Stimulated activated CD4-positive, alpha-beta T cell treated with anti-CD3 and anti-CD28 coated beads, Interleukin-4, amount 100 ng/mL, for 24 hours (primary cell): ENCODE results near the gene CLIC5.

ENCODE experiments used
- DNase-seq: peaks from one replicate; pipeline ENCODE4 v3.0.0-alpha.2; 2020

The CLIC5 gene

DNA sequence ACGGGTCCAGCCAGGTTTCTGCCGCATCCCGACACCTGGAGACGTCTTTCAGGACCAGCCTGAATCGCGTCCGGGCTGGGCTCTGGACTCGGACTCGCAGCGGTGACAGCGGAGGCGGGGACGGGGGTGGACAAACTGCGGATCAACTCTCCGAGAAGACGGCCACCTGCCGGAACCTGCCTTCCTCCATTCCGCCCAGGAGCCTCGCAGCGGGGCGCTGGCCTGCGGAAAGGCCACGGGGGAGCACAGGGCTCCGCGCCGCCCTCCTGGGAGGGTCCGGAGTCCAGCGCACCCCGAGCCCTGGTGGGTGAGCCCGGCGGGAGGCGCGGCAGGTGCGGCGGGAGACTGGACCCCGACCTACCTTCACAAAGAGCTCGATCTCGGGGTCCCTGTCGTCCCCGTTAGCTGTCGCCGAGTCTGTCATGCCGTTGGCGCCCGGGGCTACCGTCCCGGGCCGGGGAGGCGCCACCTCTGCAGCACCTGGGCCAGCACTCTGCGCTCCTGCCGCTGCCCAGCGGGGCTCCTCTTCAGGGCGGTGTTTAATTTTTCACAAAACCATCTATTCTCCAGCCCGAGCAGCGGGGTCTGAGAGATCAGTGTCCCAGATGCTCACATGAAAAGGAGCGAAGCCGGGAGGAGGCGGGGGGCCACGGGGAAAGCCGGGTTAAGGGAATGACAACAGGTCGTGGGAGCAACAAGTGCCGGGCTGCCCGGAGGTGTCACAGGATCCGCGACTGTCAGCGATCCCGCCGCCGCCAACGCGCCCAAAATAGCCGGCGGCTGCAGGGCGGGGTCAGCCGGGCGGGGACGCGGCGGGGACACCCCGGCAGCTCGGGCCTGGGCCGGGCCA is at the start of gene CLIC5:
Gene CLIC5 (minus strand): TSS at position 742 of the 850 bp plus-strand sequence. CDS start 318 bp downstream, at position 424.
- DNase-seq, result peak; percentile 23

GRCh38 chr6:46062991-46063390 is 47.3 kb upstream of the CLIC5 start:
- no peak for DNase-seq

- no peak for DNase-seq
Observed at GRCh38 chr6:46062312-46062711, 46.7 kb upstream of the CLIC5 start.

DNA sequence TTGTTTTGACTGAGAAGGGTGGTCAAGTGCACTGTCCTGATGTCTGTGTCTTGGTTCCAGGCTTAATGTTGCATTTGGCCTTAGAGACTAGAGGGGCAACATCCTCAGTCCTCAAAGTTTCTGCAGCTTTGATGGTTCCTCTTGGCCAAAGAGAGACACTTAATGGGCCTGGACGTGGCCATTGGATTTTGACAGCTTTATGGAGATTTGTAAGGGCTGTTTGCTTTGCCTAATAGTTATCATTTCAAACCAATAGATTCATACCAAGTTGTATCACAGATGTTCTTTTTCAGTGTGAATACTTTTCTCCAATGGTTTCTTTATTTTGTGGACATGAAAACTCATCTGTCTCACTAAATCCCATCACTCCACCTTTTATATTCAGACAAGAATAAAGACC is 45.8 kb upstream of the CLIC5 start:
- no peak for DNase-seq

DNA sequence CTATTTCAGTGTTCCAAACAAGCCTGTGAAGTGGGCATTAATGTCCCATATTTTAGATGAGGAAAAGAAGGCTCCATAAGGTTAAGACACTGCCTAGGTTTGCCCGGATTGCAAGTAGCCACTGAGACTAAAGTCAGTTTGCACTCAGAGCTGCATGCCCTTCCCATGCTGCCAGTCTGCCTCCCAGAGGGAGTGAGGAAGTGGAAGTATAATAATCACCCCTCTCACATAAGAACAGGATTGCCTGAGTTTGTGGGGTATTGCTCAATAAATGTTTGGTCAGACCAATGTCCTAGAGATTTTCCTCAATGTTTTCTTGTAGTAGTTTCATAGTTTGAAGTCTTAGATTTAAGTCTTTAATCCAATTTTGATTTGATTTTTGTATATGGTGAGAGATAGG is 43.9 kb upstream of the CLIC5 start:
- no peak for DNase-seq

DNA sequence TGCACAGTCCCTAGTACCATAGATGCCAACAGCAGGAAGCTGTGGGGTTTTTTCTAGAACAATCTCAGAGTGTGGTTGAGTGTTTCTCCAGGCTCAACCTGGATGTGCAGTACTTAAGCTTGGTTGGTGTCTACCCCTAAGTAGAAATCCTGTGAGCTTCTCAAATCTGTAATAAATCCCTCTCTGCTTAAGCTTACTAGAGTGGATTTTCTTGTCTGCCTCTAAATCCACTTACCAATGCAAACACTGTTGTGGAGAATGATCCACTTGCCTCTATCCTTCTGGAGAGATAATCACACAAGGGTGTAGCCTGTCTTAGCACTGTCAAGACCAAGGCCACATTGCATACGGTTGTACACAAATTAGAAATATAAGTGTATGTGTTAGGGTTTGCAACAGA is 43.3 kb upstream of the CLIC5 start:
- no peak for DNase-seq

DNA sequence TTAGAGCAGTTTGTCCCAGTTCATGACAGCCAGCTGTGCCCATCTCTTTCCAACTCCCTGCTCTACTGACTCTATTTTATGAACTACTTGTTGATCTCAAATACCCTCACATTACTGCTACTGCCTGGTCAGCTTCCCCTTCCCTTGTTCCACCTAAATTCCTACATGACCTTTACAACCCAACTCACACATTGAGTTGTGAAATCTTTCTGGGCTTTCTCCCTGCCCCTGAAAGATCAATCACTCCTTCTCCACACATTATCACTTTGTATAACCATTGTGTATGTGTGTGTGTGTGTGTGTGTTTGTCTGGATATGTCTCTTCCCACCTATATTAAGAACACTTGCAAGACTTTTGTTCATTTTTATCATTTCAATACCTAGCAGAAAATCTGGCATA is 42.1 kb upstream of the CLIC5 start:
- DNase-seq, result no peak

- no peak for DNase-seq
Observed at GRCh38 chr6:46056906-46057529, 41.4 kb upstream of the CLIC5 start.

DNA sequence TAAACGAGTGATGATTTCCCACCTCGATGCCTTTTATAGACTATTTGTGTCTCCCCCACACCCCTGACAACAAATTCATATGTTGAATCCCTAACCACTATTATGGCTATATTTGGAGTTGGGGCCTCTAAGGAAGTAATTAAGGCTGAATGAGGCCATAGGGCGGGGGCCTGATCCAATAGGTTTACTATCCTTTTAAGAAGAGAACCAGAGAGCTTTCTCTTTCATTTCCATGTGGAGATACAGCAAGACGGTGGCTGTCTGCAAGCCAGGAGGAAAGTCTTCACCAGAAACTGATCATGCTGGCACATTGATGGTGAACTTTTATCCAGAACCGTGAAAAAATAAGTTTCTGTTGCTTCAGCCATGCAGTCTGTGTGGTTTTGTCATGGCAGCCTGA is 38.9 kb upstream of the CLIC5 start:
- no peak for DNase-seq

GRCh38 chr6:46053039-46053933 is 37.6 kb upstream of the CLIC5 start:
- DNase-seq, result no peak

DNA sequence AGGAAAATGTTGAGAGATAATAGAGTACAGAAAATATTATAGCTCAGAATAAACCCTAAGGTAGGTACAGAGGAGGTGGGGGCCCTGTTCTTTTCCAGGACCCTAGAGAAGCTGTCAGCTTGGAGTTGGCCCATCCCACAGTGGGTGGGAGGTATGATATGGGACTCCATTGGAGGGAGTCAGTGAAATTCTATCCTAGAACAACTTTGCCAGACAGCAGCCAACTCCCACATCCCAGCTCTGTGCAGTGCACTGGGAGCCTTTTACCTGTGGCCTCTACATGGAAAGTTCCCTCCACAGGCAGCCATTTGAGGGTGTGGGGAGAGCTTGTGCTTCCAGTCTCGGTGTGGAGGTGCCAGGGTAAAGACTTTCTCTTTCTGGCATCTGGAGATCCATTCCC is 36.8 kb upstream of the CLIC5 start:
- no peak for DNase-seq

DNA sequence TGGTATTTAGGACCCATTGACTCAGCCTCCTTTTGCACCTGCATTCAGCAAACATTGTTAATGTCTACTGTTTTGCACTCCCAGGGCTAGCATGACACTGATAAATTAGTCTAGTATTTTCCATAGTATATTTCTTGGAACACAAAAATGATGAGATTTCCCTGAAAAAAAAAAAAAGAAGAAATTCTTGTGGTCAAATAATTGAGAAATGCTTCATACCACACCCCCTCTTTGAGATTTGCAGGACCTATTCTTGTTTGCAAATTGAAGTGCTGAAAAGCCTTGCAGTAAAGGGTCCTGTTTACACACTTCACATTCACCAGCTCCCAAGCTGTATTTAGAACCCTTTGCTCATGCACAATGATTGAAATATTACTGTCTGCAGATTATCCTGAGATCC is 36.3 kb upstream of the CLIC5 start:
- DNase-seq, result no peak

DNA sequence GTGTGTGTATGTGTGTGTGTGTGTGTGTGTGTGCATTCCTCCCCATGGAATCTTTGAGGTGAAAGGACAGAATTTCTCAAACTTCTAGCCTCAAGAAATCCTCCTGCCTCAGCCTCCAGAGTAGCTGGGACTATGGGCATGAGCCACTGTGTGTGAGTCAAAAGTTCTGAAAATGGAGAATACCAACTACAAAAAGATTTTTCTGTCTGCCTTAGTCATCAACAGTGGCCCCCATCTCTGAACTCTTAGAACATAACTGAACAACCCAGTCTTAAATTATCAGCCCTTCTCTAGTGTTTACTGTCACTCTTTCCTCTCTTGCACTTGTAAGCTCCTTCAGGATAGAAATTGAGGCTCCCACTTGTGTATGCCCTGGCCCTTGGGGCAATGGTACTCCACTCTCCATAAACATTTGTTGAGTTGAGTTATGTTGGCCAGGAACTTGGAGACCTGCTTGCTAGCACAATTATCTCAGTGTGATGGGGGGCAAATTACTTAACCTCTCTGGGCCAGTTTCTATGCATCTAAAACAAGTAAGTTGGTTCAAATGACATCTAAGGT is 35.3 kb upstream of the CLIC5 start:
- no peak for DNase-seq

DNA sequence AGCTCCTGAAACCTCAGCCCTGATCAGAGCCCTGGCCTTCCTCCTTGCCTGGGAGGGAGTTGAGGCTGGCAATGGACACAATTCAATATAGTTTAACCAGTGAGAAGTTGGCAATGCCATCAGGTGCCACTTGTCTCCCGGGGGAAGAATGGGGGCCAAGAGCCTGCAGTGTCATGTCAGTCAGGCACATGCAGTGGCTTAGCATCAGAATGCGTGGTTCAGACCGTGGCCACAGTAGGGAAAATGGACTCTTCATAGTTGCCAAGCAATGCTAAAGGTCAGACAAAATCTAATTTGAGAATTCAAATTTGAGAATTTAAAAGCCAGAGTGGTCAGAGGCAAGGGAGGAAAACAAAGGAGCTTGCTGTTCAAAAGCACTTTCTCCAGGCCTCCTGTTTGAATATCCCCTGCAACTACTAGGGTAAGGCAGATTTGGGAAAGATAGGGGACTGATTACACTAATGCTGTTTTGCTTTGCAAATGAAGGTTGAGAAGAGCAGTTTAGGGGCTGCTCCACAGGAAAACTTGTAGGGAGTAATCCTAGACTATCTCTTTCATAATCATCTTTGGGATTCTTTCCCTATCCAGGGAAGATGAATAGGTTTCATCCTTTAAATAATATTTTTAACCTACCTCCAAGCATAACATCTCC is 33.1 kb upstream of the CLIC5 start:
- no peak for DNase-seq

DNA sequence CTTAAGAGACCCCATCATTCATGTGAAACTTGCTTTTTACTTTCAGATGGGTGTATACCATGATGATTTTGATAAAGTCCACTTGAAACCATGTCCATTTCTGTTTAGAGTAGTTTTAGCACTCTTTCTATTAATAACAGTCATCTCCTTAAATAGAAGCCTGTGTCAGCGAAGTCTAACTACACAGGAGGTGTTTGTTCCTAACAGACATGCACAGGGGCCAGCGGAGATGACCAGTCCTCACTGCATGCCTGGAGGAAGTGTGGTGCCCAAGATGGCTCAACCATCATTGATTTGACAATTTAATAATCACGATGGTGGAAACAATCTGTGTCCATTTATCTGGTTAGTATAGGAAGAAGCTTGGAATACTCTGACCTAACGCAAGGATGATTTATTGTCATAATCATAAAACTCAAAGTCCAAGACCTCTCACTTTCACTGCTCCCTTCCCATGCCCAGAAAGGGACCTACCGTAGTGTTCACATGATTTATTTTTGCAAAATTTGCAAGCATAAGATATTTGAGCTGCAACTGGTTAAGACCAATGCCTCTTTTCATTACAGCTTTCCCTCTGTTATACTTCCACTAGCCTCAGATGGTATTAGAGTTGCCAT is 31.0 kb upstream of the CLIC5 start:
- DNase-seq, result no peak

GRCh38 chr6:46044881-46045617 is 29.4 kb upstream of the CLIC5 start:
- DNase-seq, result no peak

DNA sequence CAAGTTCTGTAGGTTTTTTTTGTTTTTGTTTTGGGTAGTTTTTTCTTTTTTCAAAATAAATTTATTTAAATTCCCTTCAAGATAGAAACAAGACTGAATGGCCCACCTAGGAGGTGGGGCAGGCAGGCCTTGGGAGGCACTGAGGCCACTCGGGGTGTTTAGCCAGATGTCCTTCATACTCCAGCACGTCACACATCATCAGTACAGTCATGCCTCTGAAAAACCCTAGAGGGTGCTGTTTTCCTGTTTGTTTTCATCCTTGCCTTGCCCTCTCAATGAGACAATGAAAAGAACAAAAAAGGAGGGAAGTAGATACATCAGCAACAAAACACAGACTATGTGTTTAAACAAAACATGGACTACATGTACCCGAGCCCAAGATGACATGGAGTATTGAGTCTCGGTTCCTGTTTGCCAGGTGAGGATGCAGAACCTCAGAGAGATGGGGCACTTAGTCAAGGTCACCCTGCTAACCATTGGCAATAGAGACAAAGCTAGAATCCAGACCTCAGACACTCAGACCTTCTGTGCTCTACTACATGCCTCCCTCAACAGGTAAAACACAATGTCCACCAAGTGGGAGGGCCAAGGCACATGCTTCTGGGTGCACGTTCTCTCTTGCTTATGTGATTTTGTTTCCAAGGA is 26.8 kb upstream of the CLIC5 start:
- no peak for DNase-seq

GRCh38 chr6:46040288-46040687 is 24.6 kb upstream of the CLIC5 start:
- no peak for DNase-seq

DNA sequence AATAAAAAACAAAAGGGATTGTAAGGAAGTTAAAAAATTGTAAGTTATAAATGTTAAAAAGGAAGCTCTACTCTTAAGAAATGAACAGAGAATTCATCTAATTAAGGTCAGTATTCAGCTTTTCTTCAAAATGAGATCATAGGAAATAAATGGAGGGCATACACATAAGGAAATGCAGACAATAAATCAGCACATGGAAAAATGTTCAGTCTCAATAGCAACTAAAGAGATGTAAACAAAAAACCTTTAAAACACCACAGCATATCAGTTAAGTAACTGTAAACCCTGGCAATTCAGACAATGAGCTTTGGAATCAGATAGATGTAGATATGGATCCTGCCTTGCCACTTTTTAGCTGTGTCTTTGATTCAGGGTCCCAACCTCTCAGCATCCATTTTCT is 24.0 kb upstream of the CLIC5 start:
- DNase-seq, result no peak

DNA sequence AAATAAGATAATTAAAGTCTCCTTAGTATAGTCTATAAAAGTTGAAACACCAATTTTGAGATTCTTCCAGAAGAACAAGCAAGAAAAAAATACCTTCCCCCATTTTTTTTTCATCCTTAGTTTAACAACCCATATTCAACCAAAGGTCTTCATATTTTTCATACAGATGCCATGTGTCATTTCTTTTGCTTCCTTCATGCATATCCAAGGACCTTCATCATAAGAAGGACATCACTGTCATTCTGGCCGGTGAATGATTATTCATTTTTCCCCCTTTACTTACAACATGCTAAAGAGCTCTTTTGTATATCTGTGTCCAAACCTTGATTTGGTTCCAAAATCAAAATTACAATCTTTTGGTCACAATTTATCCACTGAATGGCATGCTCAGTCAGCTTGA is 21.3 kb upstream of the CLIC5 start:
- DNase-seq, result no peak

GRCh38 chr6:46035242-46035641 is 19.6 kb upstream of the CLIC5 start:
- no peak for DNase-seq
